Fibroblast of the aortic adventitia (primary cell): ENCODE results near the gene ARID3B. TPM values are rescaled to one million over a fixed set of nuclear protein-coding genes. Genes with fewer than 3 reads are reported as not detected.

ENCODE experiments used
- DNase-seq: peaks from one replicate; pipeline ENCODE4 v3.0.0-alpha.2; 2010; ENCODE audit warnings: low read depth
- H3K4me3 ChIP-seq: 2 replicates; pipeline ENCODE4 v1.5.1; 2011; ENCODE audit warnings: low read depth, mild to moderate bottlenecking, control low read depth, low read length, moderate library complexity
- total RNA-seq: library from RNA; depleted of rRNA; stranded (reverse); fragments of >200 nt; gene quantifications from 2 replicates; pipeline ENCODE4 v1.2.3, GENCODE V29; 2012; ENCODE audit warnings: low replicate concordance
- TF ChIP-seq, protein P1 (sequence below): IDR thresholded peaks from 2 replicates; pipeline ENCODE4 v1.5.1; 2011; ENCODE audit warnings: mild to moderate bottlenecking, low read length, control low read depth, inconsistent platforms; ENCODE audit not compliant: insufficient read depth

The ARID3B gene
- total RNA-seq, 1 donor: 2.5 TPM

DNA sequence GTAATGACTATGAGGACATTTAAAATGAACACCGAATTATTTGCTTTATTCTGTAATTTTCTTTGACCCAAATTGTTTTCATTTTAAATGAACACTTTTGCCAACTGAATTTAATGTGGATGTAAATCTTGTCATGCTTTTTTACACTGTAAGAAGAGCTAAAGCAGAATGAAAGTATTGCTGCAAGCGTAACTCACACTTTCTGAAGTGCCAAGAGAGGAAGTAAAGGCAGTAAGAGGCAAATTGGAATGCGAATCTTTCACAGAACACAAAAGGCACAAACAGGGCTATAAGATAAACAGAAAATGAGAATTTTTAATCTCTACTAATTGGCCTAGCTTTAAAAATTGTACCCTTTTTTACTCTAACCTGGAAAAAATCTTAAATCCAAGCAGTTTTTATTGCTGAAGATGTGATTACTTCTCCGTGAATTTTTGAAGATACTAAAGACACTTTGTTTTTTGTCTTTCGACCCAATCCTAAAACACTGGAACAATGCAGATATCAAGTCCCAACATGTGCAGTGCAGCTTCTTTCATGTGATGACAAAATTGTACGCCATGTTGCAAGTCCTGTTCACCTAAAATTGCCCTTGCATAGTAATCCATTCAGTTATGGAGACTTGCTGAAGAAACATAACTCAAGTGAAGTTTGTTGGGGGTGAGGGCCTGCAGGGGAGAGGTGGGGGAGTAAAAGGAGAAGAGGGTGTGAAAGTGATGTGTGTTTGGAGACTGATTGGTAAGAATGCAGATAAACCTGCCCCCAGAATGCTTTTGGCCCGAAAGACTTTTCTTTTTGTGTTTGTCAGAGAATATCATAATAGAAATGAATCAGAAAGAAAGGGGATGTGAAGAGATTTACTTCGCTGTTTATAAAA lies 1.4 kb downstream of the ARID3B start:
- no peak for DNase-seq
- TF ChIP-seq, protein P1, sequence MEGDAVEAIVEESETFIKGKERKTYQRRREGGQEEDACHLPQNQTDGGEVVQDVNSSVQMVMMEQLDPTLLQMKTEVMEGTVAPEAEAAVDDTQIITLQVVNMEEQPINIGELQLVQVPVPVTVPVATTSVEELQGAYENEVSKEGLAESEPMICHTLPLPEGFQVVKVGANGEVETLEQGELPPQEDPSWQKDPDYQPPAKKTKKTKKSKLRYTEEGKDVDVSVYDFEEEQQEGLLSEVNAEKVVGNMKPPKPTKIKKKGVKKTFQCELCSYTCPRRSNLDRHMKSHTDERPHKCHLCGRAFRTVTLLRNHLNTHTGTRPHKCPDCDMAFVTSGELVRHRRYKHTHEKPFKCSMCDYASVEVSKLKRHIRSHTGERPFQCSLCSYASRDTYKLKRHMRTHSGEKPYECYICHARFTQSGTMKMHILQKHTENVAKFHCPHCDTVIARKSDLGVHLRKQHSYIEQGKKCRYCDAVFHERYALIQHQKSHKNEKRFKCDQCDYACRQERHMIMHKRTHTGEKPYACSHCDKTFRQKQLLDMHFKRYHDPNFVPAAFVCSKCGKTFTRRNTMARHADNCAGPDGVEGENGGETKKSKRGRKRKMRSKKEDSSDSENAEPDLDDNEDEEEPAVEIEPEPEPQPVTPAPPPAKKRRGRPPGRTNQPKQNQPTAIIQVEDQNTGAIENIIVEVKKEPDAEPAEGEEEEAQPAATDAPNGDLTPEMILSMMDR: no peak
- peak overlapping the region; percentile 82 for H3K4me3 ChIP-seq

DNA sequence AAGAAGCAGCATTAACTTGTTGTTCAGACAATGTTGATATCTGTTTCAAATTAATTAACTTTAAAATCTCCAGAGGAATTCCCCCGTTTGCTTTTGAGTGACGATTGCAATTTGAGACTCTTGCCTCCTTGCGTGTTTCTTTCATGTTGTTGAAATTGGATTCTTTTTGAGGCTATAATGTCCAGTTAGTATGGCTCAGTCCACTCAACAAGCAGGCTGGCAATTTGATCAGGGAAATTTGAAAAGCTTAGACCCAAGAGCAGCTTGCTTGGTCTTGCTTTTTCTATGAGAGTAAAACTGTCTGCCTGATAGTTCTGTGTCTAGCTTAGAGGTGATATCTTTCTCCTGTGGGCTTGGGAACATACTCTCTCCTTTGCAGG lies 2.0 kb downstream of the ARID3B start:
- no peak overlapping the region for H3K4me3 ChIP-seq
- TF ChIP-seq, protein P1: no peak
- no peak for DNase-seq

DNA sequence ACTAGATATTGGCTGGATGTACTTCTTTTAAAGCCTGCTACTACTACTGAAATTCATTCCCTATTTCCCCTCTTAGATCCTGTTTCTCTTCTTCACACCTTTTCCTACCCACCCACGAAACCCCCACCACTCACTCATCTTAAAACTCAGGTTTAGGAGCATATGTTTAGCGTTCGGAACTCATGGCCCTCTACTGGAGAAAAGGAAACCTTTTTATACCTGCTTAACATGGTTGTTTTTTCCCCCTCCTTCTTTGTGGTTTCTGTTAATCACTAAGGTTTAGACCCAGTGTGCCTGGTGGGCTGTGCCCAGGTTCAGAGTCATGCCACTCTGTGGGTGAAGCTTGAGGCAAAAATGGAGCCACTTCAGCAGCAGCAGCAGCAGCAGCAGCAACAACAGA lies 2.6 kb downstream of the ARID3B start:
- TF ChIP-seq, protein P1: peak; percentile 21
- H3K4me3 ChIP-seq: no peak overlapping the region

DNA sequence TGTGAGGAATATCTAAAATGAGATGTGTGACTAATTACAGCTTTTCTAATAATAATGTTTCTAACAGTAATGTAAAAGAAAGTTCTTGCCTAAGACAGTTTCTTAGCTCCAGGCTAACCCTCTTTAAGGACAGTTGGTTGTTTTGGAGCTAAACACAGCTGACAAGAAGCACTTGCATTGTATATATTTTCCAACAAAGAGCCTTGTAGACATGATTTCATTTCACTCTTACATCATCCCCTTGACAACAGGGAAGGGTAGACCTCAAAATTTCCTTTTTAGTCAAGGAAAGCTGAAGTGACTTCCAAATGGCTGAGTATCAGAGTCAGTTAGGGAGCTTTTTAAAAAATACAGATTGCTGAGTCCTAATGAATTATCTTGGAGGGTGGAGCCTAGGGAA lies 4.1 kb downstream of the ARID3B start:
- H3K4me3 ChIP-seq: no peak overlapping the region
- TF ChIP-seq, protein P1: no peak
- no peak for DNase-seq

More for the DNA sequence above, 2.6 kb downstream of the ARID3B start:
- DNase-seq: no peak

DNA sequence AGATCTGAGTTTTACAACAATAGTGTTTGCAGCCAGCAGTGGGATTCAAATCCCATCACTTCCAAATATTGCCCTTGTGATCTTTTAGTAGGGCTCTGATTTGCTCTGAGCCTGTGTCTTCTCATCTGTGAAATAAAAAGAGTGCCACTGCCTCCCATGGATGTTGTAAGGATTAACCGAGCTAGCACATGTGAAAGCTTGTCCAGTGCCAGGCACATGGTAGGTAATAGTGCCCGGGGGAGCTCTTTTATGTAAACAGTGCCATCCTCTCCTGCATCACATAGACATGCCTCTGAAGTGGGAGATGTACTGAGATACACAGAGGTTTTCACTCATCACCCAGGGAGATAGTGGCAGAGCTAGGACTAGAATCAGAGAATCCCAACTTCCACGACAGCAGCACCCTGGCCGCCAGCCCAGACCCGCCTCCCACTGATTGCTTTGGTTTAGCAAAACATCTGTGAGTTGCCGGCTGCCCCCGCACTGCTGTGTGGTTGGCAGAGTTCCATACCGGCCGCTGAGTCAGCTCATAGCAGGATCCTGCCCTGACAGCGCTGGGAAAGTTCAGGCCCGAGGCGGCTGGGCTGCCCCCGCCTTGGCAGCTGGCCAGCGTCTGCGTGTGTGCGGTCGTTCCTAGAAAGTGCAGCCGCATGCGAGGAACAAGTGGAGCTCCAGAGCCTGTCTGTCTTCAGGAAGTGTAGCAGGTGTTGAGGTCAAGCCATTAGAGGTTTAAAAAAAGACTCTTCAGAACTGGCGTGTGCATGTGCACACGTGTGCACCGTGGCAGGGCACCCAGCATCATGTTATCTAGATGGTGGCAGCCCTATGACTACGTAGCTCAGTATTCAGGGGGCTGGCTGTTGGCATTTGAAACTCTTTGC lies 5.0 kb downstream of the ARID3B start:
- no peak overlapping the region for H3K4me3 ChIP-seq
- TF ChIP-seq, protein P1: no peak
- DNase-seq: peak; percentile 99

DNA sequence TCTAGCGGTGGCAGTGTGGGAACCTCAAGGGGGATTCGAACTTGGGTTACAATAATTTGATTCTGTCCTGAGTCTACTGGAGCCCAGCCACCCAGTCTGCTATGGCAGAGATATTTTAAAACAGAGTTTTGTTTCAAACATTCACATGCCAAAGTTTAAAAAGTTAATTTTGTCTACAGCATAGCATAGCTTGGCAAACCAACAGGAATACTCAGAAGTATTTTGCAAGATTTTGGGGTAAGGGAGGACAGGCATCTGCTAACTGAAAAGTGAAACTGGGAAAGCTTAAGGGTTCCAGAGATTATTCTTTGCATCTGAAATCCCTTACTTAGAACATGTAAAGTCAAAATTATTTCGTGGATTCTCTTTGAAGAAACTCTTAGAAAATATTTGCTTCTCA lies 6.6 kb downstream of the ARID3B start:
- no peak for DNase-seq
- TF ChIP-seq, protein P1: no peak
- no peak overlapping the region for H3K4me3 ChIP-seq
